Fibroblast of peridontal ligament (primary cell): ENCODE data around the gene GP1BB.
"Not testable (repeated sequence)": the region's sequence is repeated elsewhere in the genome, so short reads cannot be mapped to it uniquely, and the experiment has no call there.

ENCODE experiments used
- DNase-seq: peaks from one replicate; pipeline ENCODE4 v3.0.0-alpha.2; 2010; ENCODE audit errors: extremely low read depth

The GP1BB gene

DNA sequence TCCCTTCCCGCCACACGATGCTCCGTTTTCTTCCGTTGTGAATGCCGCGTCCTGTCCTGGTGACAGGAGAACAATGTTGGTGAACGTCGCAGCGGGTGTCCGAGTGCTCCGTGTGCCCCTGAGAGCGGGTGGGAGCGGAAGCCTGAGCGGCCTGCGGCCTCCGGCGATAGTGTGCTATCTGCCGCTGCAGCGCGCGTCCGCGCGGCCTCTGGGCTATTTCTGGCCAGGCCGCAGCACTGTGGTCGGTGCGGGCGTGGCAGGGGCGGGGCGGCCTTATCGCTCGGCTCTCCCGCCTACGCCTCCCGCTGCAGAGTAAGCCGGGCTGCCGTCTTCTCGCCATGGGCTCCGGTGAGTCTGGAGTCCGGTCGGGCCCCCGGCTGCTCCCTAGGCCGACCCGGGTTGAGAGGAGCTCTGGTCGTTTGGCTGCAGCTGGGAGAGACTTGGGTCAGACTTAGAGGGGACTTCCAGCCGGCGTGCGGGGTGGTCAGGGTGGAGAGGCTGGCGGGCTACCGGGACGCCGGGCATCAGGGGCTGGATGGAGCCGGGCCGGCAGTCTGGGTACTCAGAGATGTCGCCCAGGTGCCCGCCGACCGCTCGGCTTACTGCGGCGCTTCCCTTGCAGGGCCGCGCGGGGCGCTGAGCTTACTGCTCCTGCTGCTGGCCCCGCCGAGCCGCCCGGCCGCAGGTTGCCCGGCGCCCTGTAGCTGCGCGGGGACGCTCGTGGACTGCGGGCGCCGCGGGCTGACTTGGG, at the start of gene GP1BB:
Gene GP1BB, plus strand, starts transcription at position 308 of the 751 bp plus-strand sequence. Its CDS starts 31 bp downstream, at position 339.
- DNase-seq, result no peak

DNA sequence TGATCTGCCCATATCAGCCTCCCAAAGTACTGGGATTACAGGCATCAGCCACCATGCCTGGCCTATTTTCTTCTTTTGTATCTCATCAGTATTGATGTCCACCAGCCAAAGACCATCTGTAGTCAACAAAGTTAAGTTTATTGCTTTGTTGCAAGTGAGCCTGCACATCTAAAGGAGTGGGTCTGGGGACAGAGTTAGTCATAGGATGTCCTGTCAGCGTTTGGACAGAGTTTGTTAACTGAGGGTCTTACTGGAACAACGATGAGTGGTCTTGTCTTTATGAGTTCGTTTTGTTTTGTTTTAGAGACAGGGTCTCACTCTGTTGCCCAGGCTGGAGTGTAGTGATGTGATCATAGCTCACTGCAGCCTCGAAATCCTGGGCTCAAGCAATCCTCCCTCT, 49.7 kb upstream of the GP1BB start:
- DNase-seq, result no peak

DNA sequence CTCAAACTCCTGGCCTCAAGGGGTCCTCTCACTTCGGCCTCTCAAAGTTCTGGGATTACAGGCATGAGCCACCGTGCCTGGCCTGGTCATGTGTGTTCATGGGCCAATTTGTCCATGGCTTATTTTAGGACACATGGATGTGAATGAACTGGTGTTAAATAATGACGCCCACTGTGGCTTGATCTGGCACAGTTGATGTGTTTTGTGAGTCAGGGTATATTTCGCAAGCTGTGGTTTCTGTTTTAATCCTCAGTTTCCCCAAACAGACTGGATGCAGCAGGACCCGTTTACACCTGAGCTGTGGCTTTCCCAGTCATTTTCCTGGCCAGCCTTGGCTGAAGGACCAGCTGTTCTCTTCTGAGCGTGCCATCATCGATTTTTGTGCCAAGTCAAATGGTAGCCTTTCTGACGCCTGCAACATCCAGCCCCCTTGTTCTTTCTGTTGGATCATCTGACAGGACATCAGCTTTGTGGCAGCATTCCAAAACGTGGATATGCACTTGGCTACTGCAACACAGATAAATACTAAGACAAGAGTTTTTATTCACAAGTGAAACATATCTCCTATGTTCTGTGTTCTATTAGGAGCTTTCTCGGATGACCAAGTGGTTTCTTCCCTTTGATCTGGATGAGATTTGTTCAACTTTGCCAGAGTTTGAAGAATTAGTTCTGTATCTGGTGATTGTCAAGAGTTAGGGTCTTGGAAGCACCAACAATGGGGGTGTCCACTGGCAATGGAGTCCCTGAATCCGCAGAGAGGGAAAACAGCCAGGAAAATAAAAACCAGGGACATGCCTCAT, 49.0 kb upstream of the GP1BB start:
- DNase-seq, result no peak

DNA sequence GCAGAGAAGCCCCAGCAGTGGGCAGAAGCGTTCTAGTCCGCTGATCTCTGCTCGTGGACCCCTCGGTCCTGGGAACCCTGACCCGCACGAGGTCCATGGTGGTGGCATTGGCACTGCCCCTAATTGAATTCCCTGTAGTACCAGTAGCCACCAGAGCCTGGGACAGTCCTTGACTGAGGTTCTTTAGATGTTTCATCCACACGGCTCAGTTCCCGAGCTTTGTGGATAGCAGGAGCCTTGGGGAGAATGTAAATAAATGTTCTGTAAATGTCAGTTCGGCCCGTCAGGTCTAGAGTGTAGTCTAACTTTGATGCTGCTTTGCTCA, 48.4 kb upstream of the GP1BB start:
- no peak for DNase-seq

DNA sequence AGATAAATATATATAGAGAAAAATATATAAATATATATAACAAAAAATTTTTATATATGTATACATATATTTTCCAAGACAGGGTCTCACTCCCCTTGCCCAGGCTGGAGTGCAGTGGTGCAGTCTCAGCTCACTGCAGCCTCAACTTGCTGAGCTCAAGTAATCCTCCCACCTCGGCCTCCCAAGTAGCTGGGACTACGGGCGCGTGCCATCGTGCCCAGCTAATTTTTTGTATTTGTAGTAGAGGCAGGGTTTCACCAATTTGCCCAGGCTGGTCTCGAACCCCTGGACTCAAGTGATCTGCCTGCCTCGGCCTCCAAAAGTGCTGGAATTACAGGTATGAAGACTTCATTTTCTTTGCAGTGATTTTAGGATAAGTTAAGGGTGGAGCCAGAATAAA, 47.9 kb upstream of the GP1BB start:
- no peak for DNase-seq

DNA sequence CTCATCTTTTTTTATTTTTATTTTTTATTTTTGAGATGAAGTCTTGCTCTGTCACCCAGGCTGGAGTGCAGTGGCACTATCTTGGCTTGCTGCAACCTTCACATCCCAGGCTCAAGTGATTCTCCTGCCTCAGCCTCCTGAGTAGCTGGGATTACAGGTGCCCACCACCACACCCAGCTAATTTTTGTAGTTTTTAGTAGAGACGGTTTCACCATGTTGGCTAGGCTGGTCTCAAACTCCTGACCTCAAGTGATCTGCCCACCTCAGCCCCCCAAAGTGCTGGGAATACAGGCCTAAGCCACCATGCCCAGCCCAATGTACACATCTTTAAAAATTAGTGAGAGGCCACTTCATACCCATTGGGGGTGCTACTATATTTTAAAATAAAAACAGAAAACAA, 46.9 kb upstream of the GP1BB start:
- not testable (repeated sequence) for DNase-seq

DNA sequence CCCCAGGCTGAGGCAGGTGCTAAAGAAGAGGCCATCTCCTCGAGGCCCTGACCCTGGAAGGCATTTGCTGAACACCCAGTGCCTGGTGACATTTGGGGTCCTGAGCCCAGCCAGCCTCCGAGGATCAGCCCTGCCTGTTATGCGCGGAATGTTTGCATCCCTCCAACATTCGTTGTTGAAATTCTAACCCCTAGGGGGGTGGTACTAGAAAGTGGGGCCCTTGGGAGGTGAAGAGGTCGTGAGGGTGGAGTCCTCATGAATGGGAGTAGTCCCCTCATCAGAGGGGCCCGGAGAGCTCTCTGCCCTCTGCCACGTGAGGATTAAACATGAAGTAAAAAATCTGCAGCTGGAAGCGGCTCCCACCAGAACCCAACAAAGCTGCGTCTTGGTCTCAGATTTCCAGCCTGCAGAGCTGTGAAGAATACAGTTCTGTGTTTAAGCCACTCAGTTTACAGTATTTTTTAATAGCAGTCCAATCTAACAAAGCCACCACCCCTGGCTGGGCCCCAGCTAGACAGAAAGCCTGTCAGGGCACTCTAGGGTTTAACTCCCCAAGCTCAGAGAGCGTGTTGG, 44.3 kb upstream of the GP1BB start:
- DNase-seq, result no peak

DNA sequence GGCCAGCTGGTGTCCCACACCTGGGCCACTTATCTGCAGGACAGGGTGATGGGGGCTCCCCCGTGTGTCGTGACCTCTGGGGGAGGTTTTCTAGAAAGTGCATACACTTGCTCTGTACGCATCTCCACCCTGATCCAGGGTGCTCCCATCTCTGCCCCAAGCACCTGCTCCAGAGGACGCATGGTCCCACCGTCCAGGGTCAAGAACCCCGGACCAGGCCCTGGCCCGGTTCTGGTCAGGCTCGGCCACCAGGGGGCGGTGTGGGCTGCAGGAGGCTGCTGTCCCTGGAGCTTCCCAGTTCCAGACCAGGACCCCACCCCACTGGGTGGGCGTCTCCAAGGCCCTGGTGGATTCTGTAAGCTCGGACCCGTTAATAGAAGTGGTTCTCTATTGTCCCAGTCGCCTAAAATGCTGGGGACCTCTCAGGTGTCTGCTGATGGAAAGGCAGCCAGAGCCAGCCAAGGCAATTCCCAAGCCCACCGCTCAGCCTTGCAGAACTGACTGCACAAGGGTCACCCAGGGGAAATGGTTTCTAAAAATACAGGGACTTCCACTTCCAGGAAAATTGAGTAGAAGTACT, 43.7 kb upstream of the GP1BB start:
- DNase-seq, result no peak

DNA sequence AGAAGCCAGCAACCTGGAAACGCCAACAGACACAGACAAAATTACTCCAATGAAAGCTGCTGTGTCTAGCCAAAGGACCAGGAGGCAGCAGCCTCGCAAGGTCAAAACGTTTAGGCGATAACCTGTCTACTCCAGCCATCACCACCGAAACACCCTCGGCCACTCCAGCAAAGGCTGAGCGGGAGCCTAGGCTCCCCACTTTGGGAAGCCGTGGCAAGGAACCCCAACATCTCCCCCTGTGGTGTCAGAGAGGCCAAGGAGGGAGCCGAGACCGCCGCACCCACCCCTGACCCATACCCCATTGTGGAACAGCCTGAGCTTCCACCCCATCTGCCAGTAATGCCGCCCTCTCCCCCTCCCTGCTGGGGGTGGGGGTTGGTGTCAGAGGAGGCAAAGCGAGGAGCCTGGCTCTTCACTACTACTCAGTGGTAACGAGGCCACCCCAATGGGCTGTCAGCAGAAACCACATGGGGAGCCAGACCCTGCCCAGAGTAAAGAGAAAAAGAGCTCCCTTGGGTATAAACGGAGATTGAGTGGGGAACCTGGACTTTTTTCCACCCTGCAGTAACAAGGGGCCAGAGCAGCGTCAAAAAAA, 43.0 kb upstream of the GP1BB start:
- DNase-seq, result no peak

DNA sequence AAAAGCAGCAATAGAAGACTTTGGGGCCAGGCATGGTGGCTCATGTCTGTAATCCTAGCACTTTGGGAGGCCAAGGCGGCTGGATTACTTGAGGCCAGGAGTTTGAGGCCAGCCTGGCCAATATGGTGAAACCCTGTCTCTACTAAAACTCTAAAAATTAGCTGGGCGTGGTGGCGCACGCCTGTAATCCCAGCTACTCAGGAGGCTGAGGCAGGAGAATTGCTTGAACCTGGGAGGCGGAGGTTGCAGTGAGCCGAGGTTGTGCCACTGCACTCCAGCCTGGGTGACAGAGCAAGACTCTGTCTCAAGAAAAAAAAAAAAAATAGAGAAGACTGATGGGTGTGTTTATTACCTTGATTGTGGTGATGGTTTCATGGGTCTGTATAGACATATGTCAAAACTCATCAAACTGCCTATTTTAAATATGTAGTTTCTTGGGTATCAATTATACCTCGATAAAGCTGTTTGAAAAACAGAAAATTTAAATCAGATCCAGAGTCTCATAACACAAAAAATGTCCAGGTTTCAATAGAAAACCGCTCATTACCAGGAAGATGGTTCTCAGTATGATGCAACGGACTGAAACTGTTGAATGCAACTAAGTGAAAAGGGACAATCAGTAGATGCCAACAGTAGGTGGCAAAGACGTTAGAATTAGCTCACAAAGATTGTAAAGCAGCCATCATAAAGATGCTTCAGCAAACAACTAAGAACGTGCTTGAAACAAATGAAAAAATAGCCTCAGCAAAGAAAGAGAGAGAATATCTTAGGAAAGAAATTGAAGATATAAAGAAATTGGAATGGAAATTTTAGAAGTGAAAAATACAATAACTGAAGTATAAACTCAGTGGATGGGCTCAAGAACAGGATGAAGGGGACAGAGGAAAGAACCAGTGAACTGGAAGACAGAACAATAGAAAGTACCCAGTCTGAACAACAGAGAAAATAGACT, 42.2 kb upstream of the GP1BB start:
- peak; percentile 7 for DNase-seq

DNA sequence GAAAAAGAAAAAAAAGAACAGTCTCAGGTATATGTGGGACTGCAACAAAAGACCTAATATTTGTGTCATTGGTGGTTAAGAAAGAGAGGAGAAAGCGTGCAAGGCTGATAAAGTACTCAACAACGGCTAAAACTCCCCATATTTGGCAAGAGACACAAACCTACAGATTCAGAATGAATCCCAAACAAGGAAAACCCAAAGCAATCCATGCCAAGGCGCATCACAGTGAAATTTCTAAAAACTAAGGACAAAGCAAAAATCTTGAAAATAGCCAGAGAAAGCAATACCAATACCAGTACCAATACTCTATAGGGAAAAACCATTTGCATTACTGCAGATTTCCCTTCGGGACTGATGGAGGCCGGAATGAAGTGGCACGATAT, 41.5 kb upstream of the GP1BB start:
- DNase-seq, result no peak

DNA sequence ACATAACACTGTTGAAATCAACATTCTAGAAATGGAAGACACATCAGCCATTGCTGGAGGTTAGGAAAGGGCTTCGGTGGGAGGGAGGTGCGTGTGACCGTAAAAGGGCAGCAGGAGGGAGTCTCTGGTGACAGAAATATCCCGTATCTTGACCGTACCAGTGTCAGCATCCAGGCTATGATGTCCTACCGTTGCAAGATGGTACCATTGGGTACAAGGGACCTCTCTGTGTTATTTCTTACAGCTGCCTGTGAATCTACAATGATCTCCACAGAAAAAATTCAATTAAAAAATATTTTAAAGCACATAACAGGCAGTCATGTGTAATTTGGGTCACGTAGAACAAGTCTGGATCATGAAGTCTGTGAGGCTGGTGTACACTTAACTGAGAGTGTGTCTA, 36.4 kb upstream of the GP1BB start:
- no peak for DNase-seq

DNA sequence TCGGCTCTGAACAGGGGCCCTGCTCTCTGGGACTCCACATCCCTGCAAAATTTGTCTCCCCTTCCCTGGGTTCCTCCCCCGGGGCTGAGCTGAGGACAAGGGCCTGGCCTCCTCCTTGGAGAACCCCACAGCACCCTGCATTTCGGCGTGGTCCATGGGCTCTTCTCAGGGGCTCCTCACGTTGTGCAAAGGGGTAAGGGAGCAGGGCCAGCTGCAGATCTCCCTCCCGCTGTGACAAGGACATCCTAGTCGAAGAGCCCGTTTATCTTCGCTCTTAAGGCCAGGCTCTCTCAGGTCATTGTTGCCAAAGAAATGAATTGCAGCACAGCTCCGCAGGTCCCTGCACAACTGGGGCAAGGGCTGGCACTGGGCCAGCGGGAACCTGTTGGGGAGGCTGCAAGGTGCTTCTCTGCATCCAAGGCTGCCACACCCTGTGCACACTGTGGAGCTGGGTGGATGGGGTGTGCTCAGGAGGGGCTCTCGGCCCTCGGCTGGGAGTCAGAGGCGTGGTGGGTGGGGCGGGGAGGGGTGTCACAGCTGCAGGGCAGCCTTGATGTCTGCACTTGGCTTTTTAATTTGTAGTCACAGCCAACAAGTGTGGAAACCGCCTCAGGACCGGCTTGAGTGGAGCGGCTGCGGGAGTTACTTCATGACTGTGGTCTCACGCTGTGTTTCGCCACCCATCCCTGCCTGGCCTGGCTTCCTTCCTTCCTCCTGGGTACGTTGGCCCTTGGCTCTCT, 35.6 kb upstream of the GP1BB start:
- DNase-seq, result no peak

DNA sequence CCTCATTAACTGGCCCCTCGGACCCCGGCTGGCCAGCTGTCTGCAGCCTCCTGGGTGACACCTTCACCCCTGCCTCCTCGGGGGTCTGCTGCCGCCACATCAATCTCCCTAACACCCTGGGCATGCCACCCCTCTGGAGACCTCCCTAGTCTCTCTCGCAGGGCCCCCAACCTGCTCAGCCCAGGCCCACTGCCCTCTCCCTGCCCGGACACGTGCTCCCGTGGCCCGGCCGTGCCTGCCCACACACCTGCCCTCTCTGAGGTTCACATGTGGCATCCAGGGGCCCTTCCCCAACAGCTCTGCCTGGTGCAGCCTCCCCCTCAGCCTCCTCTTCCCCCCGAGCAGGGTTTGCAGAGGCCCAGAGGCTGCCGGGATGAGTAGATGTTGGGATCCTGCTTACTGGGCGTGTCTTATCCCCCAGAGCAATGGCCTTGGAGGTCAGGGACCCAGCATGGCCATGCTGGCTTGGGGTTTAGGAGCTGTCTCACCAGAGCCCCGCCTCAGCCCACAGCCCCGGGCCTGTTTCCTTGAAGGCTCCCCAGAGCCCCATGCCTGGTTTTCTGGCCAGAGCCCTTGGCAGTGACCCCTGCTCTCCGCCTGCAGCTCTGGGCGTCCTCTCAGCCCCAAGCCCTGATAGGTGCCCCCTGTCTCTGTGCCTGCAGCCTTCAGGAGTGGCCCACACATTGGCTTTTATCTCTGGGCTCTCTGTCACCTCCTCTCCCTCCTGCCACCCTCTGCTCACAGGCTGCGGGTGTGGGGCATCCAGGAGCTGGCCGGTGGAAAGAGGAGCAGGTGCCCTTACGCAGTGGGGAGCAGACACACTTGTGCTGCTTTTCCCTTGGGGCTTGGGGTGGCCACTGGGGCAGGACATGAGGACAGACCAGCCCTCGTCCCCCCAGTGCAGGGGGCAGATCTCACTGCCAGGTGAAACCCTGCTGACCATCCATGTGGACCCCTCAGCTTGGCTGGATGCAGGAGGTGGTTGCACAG, 34.7 kb upstream of the GP1BB start:
- no peak for DNase-seq

DNA sequence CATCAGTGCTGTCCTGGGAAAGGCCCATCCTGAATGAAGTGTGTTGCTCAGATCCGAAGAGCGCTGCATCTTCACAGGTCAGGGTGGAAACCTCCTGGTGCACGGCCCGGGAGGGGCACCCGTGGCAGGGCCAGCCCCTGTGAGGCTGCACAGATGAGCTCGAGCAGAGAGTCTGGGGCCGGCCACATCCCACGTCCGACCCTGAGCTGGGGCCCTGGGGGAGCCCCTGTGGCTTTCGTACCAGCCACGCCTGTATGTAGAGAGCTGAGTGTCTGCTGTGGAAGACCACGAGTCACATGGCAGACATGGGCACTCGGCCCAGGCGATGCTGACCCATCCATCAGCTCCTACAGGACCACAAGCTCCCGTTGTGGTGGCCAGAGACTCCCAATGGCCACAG, 33.9 kb upstream of the GP1BB start:
- DNase-seq, result no peak

DNA sequence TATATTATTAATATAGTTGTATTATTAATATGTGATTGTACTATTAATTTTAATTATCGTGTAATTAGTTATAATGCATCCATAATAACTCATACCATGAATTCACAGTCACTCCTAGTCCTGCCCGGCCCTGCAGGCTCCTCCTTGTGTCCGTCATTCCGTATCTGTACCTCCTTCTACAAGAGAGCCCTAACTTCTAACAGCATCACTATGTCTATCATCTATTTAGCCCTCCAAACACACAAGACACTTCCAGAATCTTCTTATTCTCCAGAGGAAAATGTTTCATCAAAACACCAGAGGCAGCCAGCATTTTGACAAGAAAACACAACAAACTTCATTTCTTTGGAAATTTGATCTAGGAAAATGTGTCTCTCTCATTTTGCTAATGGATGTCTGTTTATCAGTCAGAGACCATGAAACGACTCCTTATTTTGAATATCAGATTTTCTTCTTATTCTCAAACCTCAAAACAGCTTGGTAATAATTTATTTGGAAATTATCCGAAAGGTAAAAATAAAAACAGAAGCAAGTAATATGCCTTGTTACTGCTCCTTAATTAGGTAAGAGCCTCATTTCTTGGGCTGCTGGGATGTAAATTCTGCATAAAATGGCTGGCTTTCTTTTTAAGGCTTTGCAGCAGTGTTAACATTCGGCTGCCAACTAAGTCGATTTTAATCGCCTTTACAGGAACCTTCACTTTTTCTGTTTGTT, 32.2 kb upstream of the GP1BB start:
- no peak for DNase-seq

DNA sequence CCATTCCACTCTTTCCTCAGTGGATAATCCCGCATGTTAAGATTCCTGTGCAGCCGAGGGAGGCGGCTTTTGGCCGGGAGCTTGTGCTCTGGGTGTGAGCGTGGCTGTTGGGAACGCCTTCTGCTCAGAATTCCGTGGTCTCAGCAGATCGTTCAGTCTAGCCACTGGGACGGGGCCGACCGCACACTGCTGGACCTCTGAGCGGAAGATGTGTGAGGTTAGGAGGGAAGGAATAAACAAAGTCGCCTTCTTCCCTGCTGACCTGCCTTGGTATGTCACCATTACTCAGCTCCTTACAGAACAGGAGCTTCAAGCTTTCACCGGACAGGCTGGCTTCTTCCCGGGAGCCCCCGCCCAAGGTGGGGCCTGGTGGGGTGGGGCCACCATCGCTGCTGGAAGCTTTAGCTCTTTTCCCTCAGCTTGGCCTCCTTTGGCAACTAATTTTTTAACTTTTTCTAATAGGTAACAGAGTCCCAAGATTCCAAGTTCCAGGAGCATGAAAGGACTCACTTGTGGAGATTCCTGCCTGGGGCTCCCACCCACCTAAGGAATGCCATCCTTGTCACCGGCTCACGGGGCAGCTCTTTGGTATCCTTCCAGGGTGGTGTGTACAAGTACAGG, 31.5 kb upstream of the GP1BB start:
- peak; percentile 40 for DNase-seq

DNA sequence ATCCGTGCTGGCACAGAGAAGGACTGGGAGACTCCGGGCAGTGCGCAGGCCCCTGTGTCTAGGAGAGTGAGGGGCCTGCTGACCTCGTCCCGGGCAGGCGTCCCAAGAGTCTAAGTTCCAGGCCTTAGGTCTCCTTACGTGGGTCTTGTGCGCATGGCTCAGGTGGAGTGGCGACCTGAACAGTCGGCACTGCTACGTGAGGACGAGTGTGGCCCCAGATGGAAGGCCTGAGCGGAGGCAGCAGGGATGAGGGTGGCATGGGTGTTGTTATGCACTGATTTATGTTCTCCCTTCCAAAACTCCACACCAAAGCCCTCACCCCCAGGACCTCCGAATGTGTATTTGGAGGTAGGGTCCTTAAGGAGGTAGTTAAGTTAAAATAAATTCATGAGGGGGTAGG, 29.8 kb upstream of the GP1BB start:
- DNase-seq, result no peak
